ENCODE results near the gene ALX4.

The ALX4 gene

GRCh38 chr11:44243086-44243485 is 66.9 kb downstream of the ALX4 start:
- no peak for DNase-seq

DNA sequence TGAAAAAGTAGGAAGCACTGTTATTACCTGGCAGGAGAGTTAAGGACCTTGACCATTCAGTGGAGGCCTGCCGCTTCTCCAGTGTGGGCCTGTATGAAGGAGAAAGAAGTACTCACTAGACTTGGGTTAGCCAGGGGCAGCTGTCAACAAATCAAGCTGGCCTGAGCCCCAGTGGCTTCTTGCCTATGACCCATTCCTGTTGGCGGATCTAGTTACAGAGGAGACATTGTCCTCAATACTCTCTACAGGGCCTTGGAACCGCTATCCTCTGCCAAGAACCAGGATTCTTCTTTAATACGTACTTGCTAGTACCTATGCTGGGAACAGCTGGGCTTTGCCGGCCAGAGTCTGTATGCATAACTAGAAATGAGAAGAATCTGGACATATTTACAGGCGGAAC is 68.1 kb downstream of the ALX4 start:
- no peak for DNase-seq

GRCh38 chr11:44237156-44237555 is 72.8 kb downstream of the ALX4 start:
- DNase-seq = no peak

GRCh38 chr11:44236296-44236695 is 73.6 kb downstream of the ALX4 start:
- DNase-seq = no peak

GRCh38 chr11:44235765-44236201 is 74.2 kb downstream of the ALX4 start:
- no peak for DNase-seq

DNA sequence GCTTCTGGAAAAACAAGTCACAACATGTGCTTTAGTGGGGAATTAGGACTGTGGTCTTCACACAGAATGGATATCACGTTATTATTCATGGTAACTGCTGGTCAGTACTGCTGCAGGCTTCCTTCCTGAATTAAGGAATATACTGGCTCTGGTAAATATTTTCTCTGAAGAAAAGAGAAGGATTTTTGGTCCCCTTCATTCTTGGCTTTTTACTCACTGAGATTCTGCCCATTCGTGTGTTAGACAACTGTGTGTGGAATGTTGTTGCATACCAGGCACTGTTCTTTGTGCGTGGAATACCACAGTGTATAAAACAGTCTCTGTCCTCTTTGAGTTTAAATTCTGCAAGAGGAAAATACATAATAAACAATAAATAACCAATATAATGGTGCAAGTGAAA is 80.3 kb downstream of the ALX4 start:
- DNase-seq = no peak

- DNase-seq = no peak
Measured at GRCh38 chr11:44229098-44229497, 80.8 kb downstream of the ALX4 start.

DNA sequence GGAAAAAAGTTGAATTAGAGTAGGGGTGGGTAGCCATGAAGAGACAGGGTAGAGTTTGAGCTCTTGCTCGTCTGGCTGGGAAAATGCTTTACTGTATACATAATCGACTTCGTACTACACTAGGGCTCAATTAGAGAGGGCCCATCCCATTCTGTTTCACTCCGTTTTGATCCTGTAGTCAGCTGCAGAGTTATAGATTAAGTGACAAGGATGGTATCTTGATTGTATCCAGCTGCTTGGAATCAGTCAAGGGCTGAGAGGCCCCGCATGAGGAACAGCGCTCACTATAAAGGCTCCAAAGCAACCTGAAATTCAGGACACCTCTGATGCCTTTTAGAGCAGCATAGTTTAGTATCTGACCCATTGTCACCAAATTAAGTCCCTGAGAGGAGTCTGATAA is 81.6 kb downstream of the ALX4 start:
- DNase-seq = no peak

DNA sequence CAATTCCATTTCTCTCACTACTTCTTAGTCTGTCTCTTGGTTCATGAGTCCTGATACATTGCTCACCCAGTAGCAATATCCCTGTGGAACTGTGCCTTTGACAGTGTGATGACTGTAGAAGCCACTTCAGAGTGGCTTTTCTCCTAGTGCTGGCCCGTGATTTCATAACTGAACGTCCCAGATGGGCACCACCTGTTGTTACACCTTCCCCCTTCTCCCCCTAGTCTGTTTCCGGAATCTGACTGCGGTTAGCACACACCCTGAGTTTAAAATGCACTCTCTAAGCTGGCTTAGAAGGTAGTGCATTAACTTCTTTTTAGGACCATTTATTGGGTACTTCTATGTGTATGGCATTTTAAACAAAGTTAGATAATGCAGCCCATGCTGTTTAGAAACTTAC is 83.0 kb downstream of the ALX4 start:
- DNase-seq = no peak

DNA sequence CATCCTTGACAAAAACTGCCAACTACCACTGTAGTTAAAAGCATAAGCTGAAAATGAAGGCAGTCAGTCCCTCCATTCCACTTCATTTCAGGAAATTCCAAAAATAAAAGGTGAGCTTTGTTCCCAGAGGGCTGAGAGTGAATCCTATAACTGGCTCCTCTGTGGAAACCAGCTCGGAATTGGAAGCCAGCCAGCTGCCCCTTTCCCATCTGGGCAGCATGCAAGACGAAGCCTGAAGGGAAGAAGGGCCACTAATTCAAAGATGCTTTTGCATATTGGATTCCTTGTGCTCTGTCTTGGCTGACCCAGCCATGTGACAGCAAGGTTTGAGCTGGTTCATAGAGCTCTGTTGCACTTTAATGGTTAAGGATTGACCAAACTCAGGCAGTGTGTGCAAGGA is 83.4 kb downstream of the ALX4 start:
- DNase-seq = no peak

GRCh38 chr11:44224867-44225501 is 85.0 kb downstream of the ALX4 start:
- DNase-seq = no peak

- DNase-seq = no peak
Measured at GRCh38 chr11:44223238-44223637, 86.7 kb downstream of the ALX4 start.

- no peak for DNase-seq
Measured at GRCh38 chr11:44221992-44222391, 87.9 kb downstream of the ALX4 start.

GRCh38 chr11:44221456-44221855 is 88.5 kb downstream of the ALX4 start:
- DNase-seq = no peak

DNA sequence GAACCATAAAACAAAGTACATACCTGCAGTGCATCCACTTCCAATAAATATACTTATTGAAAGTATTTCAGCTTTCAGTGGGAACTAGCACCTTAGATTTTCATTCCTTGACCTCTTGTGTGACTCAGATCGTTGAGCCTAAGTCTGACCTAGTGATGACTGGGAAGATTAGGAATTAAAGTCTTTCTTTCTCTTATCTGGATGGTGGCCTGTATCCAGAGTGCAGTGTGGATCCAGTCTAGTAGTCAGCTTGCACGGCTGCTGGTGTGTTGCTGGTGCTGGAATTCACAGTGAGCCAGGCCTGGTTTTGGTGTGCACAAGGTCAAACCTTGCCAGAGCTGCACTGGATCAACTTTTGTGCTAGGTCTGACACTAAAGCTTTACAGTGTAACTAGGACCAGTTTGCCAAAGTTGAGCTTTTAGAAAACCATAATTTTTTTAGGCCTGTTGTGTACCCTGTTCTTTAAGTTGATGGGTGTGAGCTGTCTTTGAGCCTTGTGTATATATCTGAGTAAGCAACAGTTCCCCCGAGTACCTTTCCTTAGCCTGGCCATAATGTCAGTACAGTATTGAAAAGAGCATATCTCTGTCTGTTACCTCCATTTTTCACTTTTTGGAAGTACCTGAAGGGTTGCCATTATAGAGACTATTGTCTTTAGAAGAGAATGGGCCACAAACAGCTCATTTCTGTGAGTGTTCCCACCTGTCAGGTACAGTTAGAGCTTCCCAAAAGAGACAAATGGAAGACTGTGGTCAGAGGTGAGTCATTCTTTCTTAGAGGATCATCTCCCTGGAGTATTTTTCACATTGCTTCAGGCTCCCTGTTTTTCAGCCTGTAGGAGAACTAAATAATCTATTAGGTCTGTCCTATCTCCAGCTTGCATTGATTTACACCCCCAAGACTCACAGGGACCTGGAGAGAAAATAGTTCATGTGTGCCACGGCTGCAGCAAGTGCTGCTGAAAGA is 89.8 kb downstream of the ALX4 start:
- DNase-seq = no peak

DNA sequence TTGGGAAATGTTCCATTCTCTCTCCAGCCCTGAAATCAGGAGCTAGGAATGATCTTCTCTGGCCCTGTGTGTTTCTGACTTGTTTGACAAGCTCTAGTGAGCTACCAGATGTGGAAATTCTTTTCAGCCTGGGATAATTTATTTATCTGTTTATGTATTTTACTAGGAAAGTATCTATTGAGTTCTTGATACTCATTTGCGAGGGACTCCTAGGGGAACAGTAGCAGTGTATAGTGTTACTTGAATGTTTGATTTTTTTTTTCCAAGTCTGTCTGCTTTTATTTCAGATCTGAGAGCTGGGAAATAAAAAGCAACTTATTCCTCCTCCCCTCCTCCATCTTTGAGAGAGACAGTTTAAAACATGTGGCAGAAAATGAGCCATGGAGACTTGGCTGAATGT is 92.5 kb downstream of the ALX4 start:
- DNase-seq = no peak

GRCh38 chr11:44213148-44213547 is 96.8 kb downstream of the ALX4 start:
- no peak for DNase-seq

DNA sequence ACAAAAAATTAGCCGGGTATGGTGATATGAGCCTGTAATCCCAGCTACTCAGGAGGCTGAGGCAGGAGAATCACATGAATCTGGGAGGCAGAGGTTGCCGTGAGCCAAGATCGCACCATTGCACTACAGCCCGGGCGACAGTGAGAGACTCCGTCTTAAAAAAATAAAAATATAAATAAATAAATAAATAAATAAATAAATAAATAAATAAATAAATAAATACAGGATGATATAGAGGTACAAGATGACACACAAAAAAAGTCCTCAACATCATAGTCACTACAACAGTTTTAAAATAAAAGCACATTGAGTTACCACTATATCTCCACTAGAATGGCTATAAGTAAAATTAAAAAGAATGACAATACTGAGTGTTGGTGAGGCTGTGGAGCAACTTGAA is 97.8 kb downstream of the ALX4 start:
- no peak for DNase-seq
